Neural progenitor cell (in vitro differentiated cells): ENCODE results near the gene AMER3.

Experiments used
- EZH2 ChIP-seq: fragments of 200-600 bp; sonication (generic); IDR thresholded peaks from 2 replicates; pipeline ENCODE4 v1.6.1; 2017; ENCODE audit warnings: antibody characterized with exemption, mild to moderate bottlenecking, moderate library complexity
- TF ChIP-seq, protein P1 (sequence below): fragments of 200-600 bp; sonication (generic); IDR thresholded peaks from 2 replicates; pipeline ENCODE4 v1.5.1; 2017; ENCODE audit warnings: antibody characterized with exemption, mild to moderate bottlenecking

GRCh38 chr2:130796290-130796689 lies 41.0 kb downstream of the AMER3 start:
- TF ChIP-seq, protein P1, sequence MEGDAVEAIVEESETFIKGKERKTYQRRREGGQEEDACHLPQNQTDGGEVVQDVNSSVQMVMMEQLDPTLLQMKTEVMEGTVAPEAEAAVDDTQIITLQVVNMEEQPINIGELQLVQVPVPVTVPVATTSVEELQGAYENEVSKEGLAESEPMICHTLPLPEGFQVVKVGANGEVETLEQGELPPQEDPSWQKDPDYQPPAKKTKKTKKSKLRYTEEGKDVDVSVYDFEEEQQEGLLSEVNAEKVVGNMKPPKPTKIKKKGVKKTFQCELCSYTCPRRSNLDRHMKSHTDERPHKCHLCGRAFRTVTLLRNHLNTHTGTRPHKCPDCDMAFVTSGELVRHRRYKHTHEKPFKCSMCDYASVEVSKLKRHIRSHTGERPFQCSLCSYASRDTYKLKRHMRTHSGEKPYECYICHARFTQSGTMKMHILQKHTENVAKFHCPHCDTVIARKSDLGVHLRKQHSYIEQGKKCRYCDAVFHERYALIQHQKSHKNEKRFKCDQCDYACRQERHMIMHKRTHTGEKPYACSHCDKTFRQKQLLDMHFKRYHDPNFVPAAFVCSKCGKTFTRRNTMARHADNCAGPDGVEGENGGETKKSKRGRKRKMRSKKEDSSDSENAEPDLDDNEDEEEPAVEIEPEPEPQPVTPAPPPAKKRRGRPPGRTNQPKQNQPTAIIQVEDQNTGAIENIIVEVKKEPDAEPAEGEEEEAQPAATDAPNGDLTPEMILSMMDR, result no peak
- no peak for TF ChIP-seq EZH2
